Measurements from ENCODE around the gene NDUFAF8. TPM values are rescaled to one million over a fixed set of nuclear protein-coding genes. Genes with fewer than 3 reads are reported as not detected.

Gene NDUFAF8
- total and polyA plus RNA-seq, 2 experiments from 2014 or later: 53.1 to 136 TPM

DNA sequence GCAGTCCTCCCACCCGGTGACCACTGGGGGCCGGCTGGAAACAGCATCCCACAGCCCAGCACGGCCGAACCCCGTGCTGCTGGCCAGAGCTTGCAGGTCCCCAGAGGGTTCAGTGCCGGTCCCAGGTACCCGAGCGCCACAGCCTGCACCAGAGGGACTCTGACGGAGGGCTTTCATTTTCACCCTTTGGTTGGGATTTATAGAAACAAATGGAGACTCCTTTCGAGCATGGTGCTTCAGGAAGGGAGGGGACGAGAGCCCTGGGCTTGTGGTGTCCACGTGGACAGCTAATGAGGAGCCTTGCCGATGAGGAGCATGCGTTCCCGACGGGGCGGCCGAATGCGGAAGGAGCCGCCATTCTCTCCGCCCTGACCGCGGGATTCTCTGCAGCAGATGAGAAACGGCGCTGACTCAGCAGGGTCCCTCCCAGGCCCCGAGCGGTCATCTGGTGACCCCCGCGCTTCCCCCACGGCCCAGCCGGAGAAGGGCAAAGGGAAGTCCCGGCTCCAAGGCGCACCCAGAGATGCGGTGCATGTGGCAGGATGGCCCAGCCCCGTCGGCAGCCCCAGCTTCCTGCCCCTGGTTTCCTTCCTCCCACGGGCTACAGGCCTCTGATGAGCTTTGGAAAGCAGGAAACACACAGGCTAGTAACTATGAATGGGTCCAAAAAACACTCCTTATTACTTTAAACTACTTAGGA lies 46.2 kb downstream of the NDUFAF8 start:
- H4K20me1 ChIP-seq (ENCODE audit: insufficient read depth): no peaks in the 10 kb centered on the region
- TF ChIP-seq EZH2 (IDR thresholded peaks at IDR 0.05; ENCODE audit: insufficient read depth, poor library complexity, severe bottlenecking): no peak
- no peak for TF ChIP-seq EZH2phosphoT487 (IDR thresholded peaks at IDR 0.05; ENCODE audit: insufficient read depth, low read depth)
- no peak overlapping the region for H3K4me2 ChIP-seq (ENCODE audit: unreplicated experiment)
- in situ Hi-C loops (cut with MboI): no loop called here
- H3K9ac ChIP-seq: no peak overlapping the region
- peaks cover 52% of the 10 kb centered on the region for H3K79me2 ChIP-seq (ENCODE audit: insufficient read depth)
- H3K36me3 ChIP-seq (ENCODE audit: low read depth): no peaks in the 10 kb centered on the region
- H3K4me1 ChIP-seq (ENCODE audit: insufficient read depth): no peaks in the 10 kb centered on the region
- no peak overlapping the region for H3K4me3 ChIP-seq
- no peaks in the 10 kb centered on the region for H3K9me2 ChIP-seq (ENCODE audit: insufficient read depth)
- 78 to 84% methylated on average over 31 to 37 of the region's 37 CpGs for WGBS, 2 experiments (ENCODE audit: low coverage in 1 of 2, low lambda C conversion rate in 2 of 2, missing lambda C conversion rate in 2 of 2)
- H3K27ac ChIP-seq: no peak overlapping the region
- no peaks in the 10 kb centered on the region for H3K27me3 ChIP-seq (replicated peaks; ENCODE audit: insufficient read depth)
- no peaks in the 10 kb centered on the region for H3K9me3 ChIP-seq (ENCODE audit: low read depth)
- no peaks in the 10 kb centered on the region for H3F3A ChIP-seq (ENCODE audit: insufficient read depth)
- H2AFZ ChIP-seq: no peak overlapping the region
- no peak for DNase-seq

DNA sequence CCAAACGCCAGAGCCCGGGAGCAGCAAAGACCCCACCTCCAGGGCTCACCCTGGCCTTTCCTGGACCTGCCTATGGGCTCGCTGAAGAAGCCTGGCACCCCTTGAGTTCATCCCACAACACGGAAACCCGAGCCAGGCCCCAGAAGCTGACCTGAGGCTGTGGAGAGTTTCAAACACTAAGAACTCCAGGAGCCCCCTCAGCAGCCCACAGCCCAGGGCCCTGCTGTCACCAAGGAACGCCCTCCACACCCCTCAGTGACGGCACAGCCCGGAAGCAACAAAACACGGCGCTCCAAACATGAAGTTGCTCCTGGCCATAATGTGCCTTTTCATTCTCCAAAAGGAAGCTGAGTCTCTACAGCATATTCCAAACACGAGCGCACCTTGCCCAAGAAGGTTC lies 46.8 kb downstream of the NDUFAF8 start:
- 82 to 84% methylated on average over 12 of the region's 12 CpGs for WGBS, 2 experiments (ENCODE audit: low coverage in 1 of 2, low lambda C conversion rate in 2 of 2, missing lambda C conversion rate in 2 of 2)
- Histone ChIP-seq H3K4me3 (no peak overlapping the region), H2AFZ (no peak overlapping the region), H3K9ac (no peak overlapping the region), H3K4me1 (ENCODE audit: insufficient read depth) (no peaks in the 10 kb centered on the region), H3K4me2 (ENCODE audit: unreplicated experiment) (no peak overlapping the region), H3K27me3 (replicated peaks; ENCODE audit: insufficient read depth) (no peaks in the 10 kb centered on the region), H3K36me3 (ENCODE audit: low read depth) (no peaks in the 10 kb centered on the region), H3K27ac (no peak overlapping the region), H4K20me1 (ENCODE audit: insufficient read depth) (no peaks in the 10 kb centered on the region; the same call in 1 of the 2 replicates), H3K79me2 (ENCODE audit: insufficient read depth) (peaks cover 58% of the 10 kb centered on the region), H3K9me3 (ENCODE audit: low read depth) (no peaks in the 10 kb centered on the region), H3F3A (ENCODE audit: insufficient read depth) (no peaks in the 10 kb centered on the region), H3K9me2 (ENCODE audit: insufficient read depth) (no peaks in the 10 kb centered on the region)
- TF ChIP-seq EZH2 (IDR thresholded peaks at IDR 0.05; ENCODE audit: insufficient read depth, poor library complexity, severe bottlenecking): no peak
- no peak for TF ChIP-seq EZH2phosphoT487 (IDR thresholded peaks at IDR 0.05; ENCODE audit: insufficient read depth, low read depth)
- DNase-seq: no peak
- in situ Hi-C loops (cut with MboI): no loop called here

DNA sequence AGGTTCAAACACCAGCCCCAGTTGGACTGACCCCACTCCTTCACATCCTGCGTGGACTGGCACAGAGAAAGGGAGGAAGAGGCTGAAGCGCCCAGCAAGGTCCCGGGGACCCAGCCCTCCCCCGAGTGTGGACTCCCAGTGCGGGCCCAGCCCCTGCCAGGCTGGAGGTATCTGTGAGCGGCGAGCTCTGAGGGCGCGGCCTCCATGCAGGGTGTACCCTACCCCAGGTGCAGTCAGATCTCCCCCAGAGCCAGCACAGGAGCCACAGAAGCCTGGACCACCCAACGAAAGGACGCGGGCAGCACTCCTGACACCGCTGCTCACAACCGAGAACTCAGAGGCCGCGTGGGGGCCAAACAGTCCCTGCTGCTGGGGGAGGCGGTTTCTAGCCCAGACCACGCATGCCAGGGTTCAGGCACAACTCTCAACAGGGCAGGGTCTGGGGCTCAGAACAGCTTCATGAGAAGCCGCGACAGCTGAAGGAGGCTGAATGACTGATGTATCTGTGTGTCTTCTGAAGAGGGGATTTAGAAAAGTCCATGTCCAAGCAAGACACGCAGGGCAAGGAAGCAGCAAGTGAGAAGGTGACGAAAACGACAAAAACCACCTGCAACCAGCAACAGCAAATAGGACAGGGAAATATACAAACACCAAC lies 47.5 kb downstream of the NDUFAF8 start:
- H3K27ac ChIP-seq: no peak overlapping the region
- H3K9me3 ChIP-seq (ENCODE audit: low read depth): no peaks in the 10 kb centered on the region
- in situ Hi-C loops (cut with MboI): no loop called here
- TF ChIP-seq EZH2phosphoT487 (IDR thresholded peaks at IDR 0.05; ENCODE audit: insufficient read depth, low read depth): no peak
- TF ChIP-seq EZH2 (IDR thresholded peaks at IDR 0.05; ENCODE audit: insufficient read depth, poor library complexity, severe bottlenecking): no peak
- no peaks in the 10 kb centered on the region for H3F3A ChIP-seq (ENCODE audit: insufficient read depth)
- no peaks in the 10 kb centered on the region for H3K27me3 ChIP-seq (replicated peaks; ENCODE audit: insufficient read depth)
- no peak for DNase-seq
- no peak overlapping the region for H3K4me2 ChIP-seq (ENCODE audit: unreplicated experiment)
- peaks cover 65% of the 10 kb centered on the region for H3K79me2 ChIP-seq (ENCODE audit: insufficient read depth)
- H3K4me3 ChIP-seq: no peak overlapping the region
- 93 to 94% methylated on average over 23 of the region's 23 CpGs for WGBS, 2 experiments (ENCODE audit: low coverage in 1 of 2, low lambda C conversion rate in 2 of 2, missing lambda C conversion rate in 2 of 2)
- H4K20me1 ChIP-seq (ENCODE audit: insufficient read depth): no peaks in the 10 kb centered on the region; the same call in 1 of the 2 replicates
- no peaks in the 10 kb centered on the region for H3K36me3 ChIP-seq (ENCODE audit: low read depth)
- no peak overlapping the region for H2AFZ ChIP-seq
- H3K9ac ChIP-seq: no peak overlapping the region
- no peaks in the 10 kb centered on the region for H3K4me1 ChIP-seq (ENCODE audit: insufficient read depth)
- H3K9me2 ChIP-seq (ENCODE audit: insufficient read depth): no peaks in the 10 kb centered on the region

DNA sequence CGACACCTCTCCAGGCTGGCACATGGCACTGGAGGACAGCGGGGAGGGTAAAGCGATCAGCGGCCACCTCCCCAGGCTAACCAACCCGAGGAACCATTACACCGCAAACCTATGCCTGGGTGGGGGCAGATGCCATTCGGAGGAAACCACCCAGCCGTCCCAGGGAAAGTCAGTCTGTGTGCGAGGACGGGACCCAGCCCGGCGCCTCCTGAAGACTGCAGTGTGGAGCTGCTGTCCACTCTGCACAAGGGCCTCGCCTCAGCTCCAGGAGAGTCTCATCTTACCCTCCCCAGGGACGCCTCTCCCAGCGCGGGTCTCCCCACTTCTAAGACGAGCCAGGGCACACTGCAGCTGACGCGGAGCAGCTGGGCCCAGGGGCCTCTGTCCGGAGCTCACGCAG lies 48.0 kb downstream of the NDUFAF8 start:
- no peaks in the 10 kb centered on the region for H3F3A ChIP-seq (ENCODE audit: insufficient read depth)
- peaks cover 71% of the 10 kb centered on the region for H3K79me2 ChIP-seq (ENCODE audit: insufficient read depth)
- H3K36me3 ChIP-seq (ENCODE audit: low read depth): no peaks in the 10 kb centered on the region
- H3K9me3 ChIP-seq (ENCODE audit: low read depth): no peaks in the 10 kb centered on the region
- no peaks in the 10 kb centered on the region for H3K9me2 ChIP-seq (ENCODE audit: insufficient read depth)
- H3K27ac ChIP-seq: no peak overlapping the region
- no peak overlapping the region for H3K9ac ChIP-seq
- H3K27me3 ChIP-seq (replicated peaks; ENCODE audit: insufficient read depth): no peaks in the 10 kb centered on the region
- WGBS, 2 experiments (ENCODE audit: low coverage in 1 of 2, low lambda C conversion rate in 2 of 2, missing lambda C conversion rate in 2 of 2): 93% methylated on average over 20 to 21 of the region's 21 CpGs
- no peak for TF ChIP-seq EZH2 (IDR thresholded peaks at IDR 0.05; ENCODE audit: insufficient read depth, poor library complexity, severe bottlenecking)
- TF ChIP-seq EZH2phosphoT487 (IDR thresholded peaks at IDR 0.05; ENCODE audit: insufficient read depth, low read depth): no peak
- no peak for DNase-seq
- H3K4me2 ChIP-seq (ENCODE audit: unreplicated experiment): no peak overlapping the region
- no peak overlapping the region for H2AFZ ChIP-seq
- H3K4me1 ChIP-seq (ENCODE audit: insufficient read depth): no peaks in the 10 kb centered on the region
- no peak overlapping the region for H3K4me3 ChIP-seq
- in situ Hi-C loops (cut with MboI): no loop called here
- H4K20me1 ChIP-seq (ENCODE audit: insufficient read depth): no peaks in the 10 kb centered on the region; the same call in 1 of the 2 replicates
